IMR-90 (cell line): Measurements from ENCODE around the gene SCD. TPM values are rescaled to one million over a fixed set of nuclear protein-coding genes. Genes with fewer than 3 reads are reported as not detected.

Source experiments
- ATAC-seq: fragments of 200-7000 bp; cut with Tn5 transposase; 2 replicates; pipeline ENCODE4 v1.9.1; 2020; ENCODE audit warnings: low read depth, mild to moderate bottlenecking, moderate library complexity
- BruUV-seq: library from RNA; stranded (reverse); fragments of 400-500 nt; replicated peaks from 2 replicates; lab custom pipeline; 2021; lab: Mats Ljungman, UMichigan
- CTCF ChIA-PET: fragments of 300-600 bp; formaldehyde crosslinking; extraction: SDS; loops from one replicate; lab custom pipeline; 2021; ENCODE audit warnings: antibody characterized with exemption; lab: Yijun Ruan, JAX
- POLR2A ChIA-PET: fragments of 300-600 bp; sonication (Branson Sonifier 250); formaldehyde crosslinking; loops from one replicate; lab custom pipeline; 2022; ENCODE audit warnings: antibody characterized with exemption; ENCODE audit not compliant: unreplicated experiment; lab: Charles Lee
- DNase-seq: peaks from one replicate; pipeline ENCODE4 v3.0.0; 2013
- H2AFZ ChIP-seq: replicated peaks from 2 replicates; pipeline ENCODE3; 2013; ENCODE audit warnings: low read length, mild to moderate bottlenecking; ENCODE audit not compliant: poor library complexity
- H2AK5ac ChIP-seq: 2 replicates; pipeline ENCODE4 v1.6.1; 2013; ENCODE audit warnings: low read depth, low read length, inconsistent platforms
- H2AK9ac ChIP-seq: replicated peaks from 2 replicates; pipeline ENCODE3; 2013; ENCODE audit warnings: mild to moderate bottlenecking, low read depth, low read length, moderate library complexity; ENCODE audit not compliant: poor library complexity
- H2BK120ac ChIP-seq: 2 replicates; pipeline ENCODE4 v1.6.1; 2013; ENCODE audit warnings: low read depth, low read length, inconsistent platforms
- H2BK15ac ChIP-seq: 3 replicates; pipeline ENCODE4 v1.6.1; 2013; ENCODE audit warnings: low read depth, low read length, inconsistent platforms
- H2BK20ac ChIP-seq: 2 replicates; pipeline ENCODE4 v1.6.1; 2013; ENCODE audit warnings: low read depth, mild to moderate bottlenecking, inconsistent platforms, low read length, moderate library complexity
- H2BK5ac ChIP-seq: 2 replicates; pipeline ENCODE4 v1.6.1; 2013; ENCODE audit warnings: mild to moderate bottlenecking, low read depth, low read length, inconsistent platforms; ENCODE audit not compliant: poor library complexity, severe bottlenecking
- H3K14ac ChIP-seq: replicated peaks from 2 replicates; pipeline ENCODE4 v1.6.1; 2013; ENCODE audit warnings: low read depth, low read length, inconsistent platforms
- H3K18ac ChIP-seq: 2 replicates; pipeline ENCODE4 v1.6.1; 2013; ENCODE audit warnings: low read depth, low read length, control low read depth
- H3K23ac ChIP-seq: 2 replicates; pipeline ENCODE4 v1.6.1; 2013; ENCODE audit warnings: low read depth, low read length, inconsistent platforms
- H3K27ac ChIP-seq: 2 replicates; pipeline ENCODE4 v1.5.1; 2013; ENCODE audit warnings: mild to moderate bottlenecking, control low read depth, low read length; ENCODE audit not compliant: insufficient read depth
- H3K27me3 ChIP-seq: 2 replicates; pipeline ENCODE4 v1.6.1; 2013; ENCODE audit warnings: low read length; ENCODE audit not compliant: control insufficient read depth, insufficient read depth
- H3K36me3 ChIP-seq: 2 replicates; pipeline ENCODE4 v1.6.1; 2013; ENCODE audit warnings: low read length, mixed read lengths; ENCODE audit not compliant: control insufficient read depth, insufficient read depth
- H3K4ac ChIP-seq: 2 replicates; pipeline ENCODE4 v1.6.1; 2013; ENCODE audit warnings: low read depth, low read length, inconsistent platforms
- H3K4me1 ChIP-seq: 2 replicates; pipeline ENCODE4 v1.6.1; 2013; ENCODE audit warnings: low read length, mixed read lengths; ENCODE audit not compliant: control insufficient read depth, insufficient read depth
- H3K4me2 ChIP-seq: 2 replicates; pipeline ENCODE4 v1.6.1; 2013; ENCODE audit warnings: low read depth, mild to moderate bottlenecking, control low read depth, low read length, moderate library complexity
- H3K4me3 ChIP-seq: 2 replicates; pipeline ENCODE4 v1.5.1; 2013; ENCODE audit warnings: low read depth, mild to moderate bottlenecking, control low read depth, low read length, moderate library complexity; ENCODE audit not compliant: insufficient read depth
- H3K56ac ChIP-seq: 2 replicates; pipeline ENCODE4 v1.6.1; 2013; ENCODE audit warnings: low read length, inconsistent platforms; ENCODE audit not compliant: insufficient read depth; ENCODE audit errors: extremely low read depth
- H3K79me1 ChIP-seq, 2 experiments: 2 replicates each; pipeline ENCODE4 v1.6.1; 2013; ENCODE audit warnings: low read length in 2 of 2, inconsistent platforms in 1 of 2, low read depth in 1 of 2
- H3K9ac ChIP-seq: 2 replicates; pipeline ENCODE4 v1.6.1; 2013; ENCODE audit warnings: low read depth, low read length, control low read depth
- H3K9me1 ChIP-seq: 2 replicates; pipeline ENCODE4 v1.6.1; 2013; ENCODE audit warnings: low read length, inconsistent platforms; ENCODE audit not compliant: insufficient read depth
- H3K9me3 ChIP-seq: 2 replicates; pipeline ENCODE4 v1.6.1; 2013; ENCODE audit warnings: low read length; ENCODE audit not compliant: control insufficient read depth, insufficient read depth
- H4K20me1 ChIP-seq: 2 replicates; pipeline ENCODE4 v1.6.1; 2013; ENCODE audit warnings: low read length, inconsistent platforms; ENCODE audit not compliant: insufficient read depth
- H4K5ac ChIP-seq: 2 replicates; pipeline ENCODE4 v1.6.1; 2013; ENCODE audit warnings: mild to moderate bottlenecking, low read depth, low read length, control low read depth
- H4K8ac ChIP-seq, 2 experiments: 2 replicates each; pipeline ENCODE4 v1.6.1; 2013; ENCODE audit warnings: low read depth in 2 of 2, low read length in 2 of 2, control low read depth in 1 of 2, inconsistent platforms in 1 of 2
- H4K91ac ChIP-seq: 2 replicates; pipeline ENCODE4 v1.6.1; 2013; ENCODE audit warnings: low read depth, low read length, inconsistent platforms; ENCODE audit not compliant: insufficient read depth
- RAD21 ChIP-seq: IDR thresholded peaks from 2 replicates; pipeline ENCODE4 v1.6.1; 2012; ENCODE audit warnings: low read length, improper control_type of control experiment
- SMC3 ChIP-seq: fragments of 150-350 bp; IDR thresholded peaks from 2 replicates; pipeline ENCODE4 v1.6.1; 2016; ENCODE audit warnings: low read depth, mild to moderate bottlenecking, antibody characterized with exemption, low read length, moderate library complexity
- WGBS, 2 experiments: methylation state at CpG; one replicate each; pipeline versions ENCODE4 v1.1.5 to v1.1.7; 2013; ENCODE audit warnings: missing lambda C conversion rate in 2 of 2; ENCODE audit not compliant: insufficient read length in 1 of 2; ENCODE audit errors: extremely low coverage in 2 of 2; 5-methylcytosine and 5-hydroxymethylcytosine counted together
- dilution Hi-C: fragments of 300-500 bp; cut with HindIII; formaldehyde crosslinking; loops from one replicate; pipeline ENCODE4 v1.14.3; 2018; ENCODE audit warnings: low sequenced_read_pairs; ENCODE audit not compliant: unreplicated experiment
- in situ Hi-C: fragments of 300-500 bp; cut with MboI; formaldehyde crosslinking; loops from 3 replicates; pipeline ENCODE4 v1.14.3; 2019; ENCODE audit warnings: low sequenced_read_pairs, inconsistent platforms, mixed read lengths
- intact Hi-C: fragments of 100-400 bp; cut with micrococcal nuclease; formaldehyde crosslinking; loops from 2 replicates; pipeline ENCODE4 v1.10.0; 2022
- polyA plus RNA-seq, 3 experiments: library from polyadenylated mRNA; depleted of rRNA; stranded (reverse); fragments of >200 nt; gene quantifications; 2 replicates each; pipeline ENCODE4 v1.2.3, GENCODE V29; 2012; ENCODE audit warnings: low replicate concordance in 1 of 3
- total RNA-seq: library from RNA; depleted of rRNA; stranded (reverse); fragments of >200 nt; gene quantifications from 2 replicates; pipeline ENCODE4 v1.2.3, GENCODE V29; 2012
- TF ChIP-seq, protein P1 (sequence below): fragments of 150-350 bp; IDR thresholded peaks from 2 replicates; pipeline ENCODE4 v1.6.1; 2017; ENCODE audit warnings: mild to moderate bottlenecking, antibody characterized with exemption, low read length, low read depth
- TF ChIP-seq, protein P2 (sequence below): conservative IDR thresholded peaks from 2 replicates; pipeline ENCODE4 v1.5.1; 2012; ENCODE audit warnings: mild to moderate bottlenecking, low read depth, low read length, improper control_type of control experiment

Gene SCD
- total and polyA plus RNA-seq, 2 of the 4 experiments (the other 2 are of a cell fraction): 50.7 to 65.1 TPM

DNA sequence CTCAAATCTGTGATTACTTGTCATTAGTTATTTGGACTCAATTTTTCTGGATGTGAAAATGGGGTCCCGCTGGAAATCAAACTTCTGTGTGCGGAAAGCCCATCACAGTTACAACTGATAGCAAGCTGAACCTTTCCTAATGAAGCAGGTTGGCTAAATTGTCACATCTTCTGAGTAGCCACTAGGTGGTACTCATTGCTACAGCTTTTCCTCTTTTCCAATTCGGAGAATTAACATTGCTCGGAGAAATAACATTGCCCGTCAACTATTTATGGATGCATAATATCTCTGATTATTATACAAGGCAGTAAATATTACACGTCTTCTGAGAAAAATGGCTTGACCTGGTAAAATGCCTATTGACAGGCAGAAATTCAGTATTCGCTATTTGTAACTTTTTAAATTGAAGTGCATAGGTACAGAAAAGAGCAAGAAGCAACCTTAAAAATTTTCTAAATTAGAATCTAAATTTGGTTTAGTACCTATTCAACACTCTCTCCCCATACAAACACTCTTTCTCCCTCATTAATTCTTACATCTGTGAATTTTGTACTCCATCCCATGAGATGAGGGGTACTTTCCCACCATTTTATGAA is 43.2 kb upstream of the SCD start:
- intact Hi-C loops (loop anchor here (1.0 to 10.0 kb wide), 2 partner anchors 129 to 201 kb away; no protein-coding TSS in a partner anchor), dilution Hi-C loops (no loop called here), in situ Hi-C loops (loop anchor here (10.0 kb wide), 1 partner anchor 131 kb away; no protein-coding TSS in a partner anchor)
- H3K18ac ChIP-seq: no peak overlapping the region
- DNase-seq: peak; percentile 30
- ATAC-seq: peak; percentile 81
- H4K91ac ChIP-seq: no peak overlapping the region
- no peak overlapping the region for H2BK20ac ChIP-seq
- H3K36me3 ChIP-seq: no peaks in the 10 kb centered on the region
- H3K27me3 ChIP-seq: peaks cover 16% of the 10 kb centered on the region
- peak; percentile 65 for TF ChIP-seq RAD21
- TF ChIP-seq, protein P1, sequence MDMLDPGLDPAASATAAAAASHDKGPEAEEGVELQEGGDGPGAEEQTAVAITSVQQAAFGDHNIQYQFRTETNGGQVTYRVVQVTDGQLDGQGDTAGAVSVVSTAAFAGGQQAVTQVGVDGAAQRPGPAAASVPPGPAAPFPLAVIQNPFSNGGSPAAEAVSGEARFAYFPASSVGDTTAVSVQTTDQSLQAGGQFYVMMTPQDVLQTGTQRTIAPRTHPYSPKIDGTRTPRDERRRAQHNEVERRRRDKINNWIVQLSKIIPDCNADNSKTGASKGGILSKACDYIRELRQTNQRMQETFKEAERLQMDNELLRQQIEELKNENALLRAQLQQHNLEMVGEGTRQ: no peak
- TF ChIP-seq SMC3: peak; percentile 54
- TF ChIP-seq, protein P2, sequence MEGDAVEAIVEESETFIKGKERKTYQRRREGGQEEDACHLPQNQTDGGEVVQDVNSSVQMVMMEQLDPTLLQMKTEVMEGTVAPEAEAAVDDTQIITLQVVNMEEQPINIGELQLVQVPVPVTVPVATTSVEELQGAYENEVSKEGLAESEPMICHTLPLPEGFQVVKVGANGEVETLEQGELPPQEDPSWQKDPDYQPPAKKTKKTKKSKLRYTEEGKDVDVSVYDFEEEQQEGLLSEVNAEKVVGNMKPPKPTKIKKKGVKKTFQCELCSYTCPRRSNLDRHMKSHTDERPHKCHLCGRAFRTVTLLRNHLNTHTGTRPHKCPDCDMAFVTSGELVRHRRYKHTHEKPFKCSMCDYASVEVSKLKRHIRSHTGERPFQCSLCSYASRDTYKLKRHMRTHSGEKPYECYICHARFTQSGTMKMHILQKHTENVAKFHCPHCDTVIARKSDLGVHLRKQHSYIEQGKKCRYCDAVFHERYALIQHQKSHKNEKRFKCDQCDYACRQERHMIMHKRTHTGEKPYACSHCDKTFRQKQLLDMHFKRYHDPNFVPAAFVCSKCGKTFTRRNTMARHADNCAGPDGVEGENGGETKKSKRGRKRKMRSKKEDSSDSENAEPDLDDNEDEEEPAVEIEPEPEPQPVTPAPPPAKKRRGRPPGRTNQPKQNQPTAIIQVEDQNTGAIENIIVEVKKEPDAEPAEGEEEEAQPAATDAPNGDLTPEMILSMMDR: peak; percentile 64
- ChIA-PET CTCF (interaction anchor here (0.7 to 1.3 kb wide), 7 partner anchors 9 to 137 kb away, joined by 3 to 5 read pairs (median 3); partner anchors contain the start of gene BLOC1S2), POLR2A (no interaction called here)
- H3K4me3 ChIP-seq: no peak overlapping the region
- BruUV-seq: no TSS peak
- no peak overlapping the region for H2AK9ac ChIP-seq
- no peak overlapping the region for H4K5ac ChIP-seq
- H3K9me3 ChIP-seq: no peaks in the 10 kb centered on the region
- no peak overlapping the region for H3K4me2 ChIP-seq
- H2AFZ ChIP-seq: no peak overlapping the region
- no peak overlapping the region for H2BK5ac ChIP-seq
- no peak overlapping the region for H3K23ac ChIP-seq
- no peak overlapping the region for H2BK15ac ChIP-seq
- no peak overlapping the region for H3K56ac ChIP-seq
- H3K4me1 ChIP-seq: no peaks in the 10 kb centered on the region
- H3K27ac ChIP-seq: no peak overlapping the region
- no peak overlapping the region for H3K4ac ChIP-seq
- no peaks in the 10 kb centered on the region for H3K79me1 ChIP-seq
- H2AK5ac ChIP-seq: no peak overlapping the region
- H3K9me1 ChIP-seq: no peaks in the 10 kb centered on the region
- no CpG with 5 or more reads among the region's 7 CpGs for WGBS, 2 experiments
- H4K8ac ChIP-seq: no peak overlapping the region
- no peak overlapping the region for H2BK120ac ChIP-seq
- no peak overlapping the region for H3K9ac ChIP-seq
- H3K14ac ChIP-seq: no peak overlapping the region
- H4K20me1 ChIP-seq: no peaks in the 10 kb centered on the region
